Right ventricle myocardium superior (tissue), 1 donor: ENCODE measurements around the gene GPC5. TPM values are rescaled to one million over a fixed set of nuclear protein-coding genes. Genes with fewer than 3 reads are reported as not detected.
"Not testable (repeated sequence)": the region's sequence is repeated elsewhere in the genome, so short reads cannot be mapped to it uniquely, and the experiment has no call there.

ENCODE experiments used
- ATAC-seq: fragments of 200-7000 bp; cut with Tn5 transposase; one replicate; pipeline ENCODE4 v1.9.1; 2020; ENCODE audit warnings: mild to moderate bottlenecking; ENCODE audit not compliant: poor library complexity
- DNase-seq: peaks from one replicate; pipeline ENCODE4 v3.0.0-alpha.2; 2020
- intact Hi-C: fragments of 100-400 bp; cut with DNase I; formaldehyde crosslinking; loops from one replicate; pipeline ENCODE4 v1.11.2; 2022
- total RNA-seq: library from RNA; stranded (reverse); fragmentation: NEBNext Ultra II Directional; extraction: Animal tissue kit (Norgen Biotek cat#: 25700); gene quantifications from one replicate; pipeline ENCODE4 v1.2.1, GENCODE V29; 2021
- donor health status: DM: no; HTN: yes; CAD: no; lungs with severe emphysema.

The GPC5 gene
- total RNA-seq, 1 donor from 2014 or later: 1.4 TPM

- intact Hi-C loops: no loop called here
- ATAC-seq: no peak
- DNase-seq: no peak
Observed at GRCh38 chr13:92221916-92222315, 823.5 kb downstream of the GPC5 start.

- intact Hi-C loops: no loop called here
- DNase-seq (no peak), ATAC-seq (peak; percentile 90)
Observed at GRCh38 chr13:92224052-92224821, 825.8 kb downstream of the GPC5 start.

GRCh38 chr13:92224825-92225224 is 826.4 kb downstream of the GPC5 start:
- DNase-seq (no peak), ATAC-seq (no peak)
- intact Hi-C loops: no loop called here

GRCh38 chr13:92225861-92226260 is 827.4 kb downstream of the GPC5 start:
- intact Hi-C loops: no loop called here
- no peak for ATAC-seq
- no peak for DNase-seq

- ATAC-seq: no peak
- intact Hi-C loops: no loop called here
- DNase-seq: no peak
Observed at GRCh38 chr13:92232871-92233270, 834.5 kb downstream of the GPC5 start.

- intact Hi-C loops: no loop called here
- ATAC-seq (no peak), DNase-seq (no peak)
Observed at GRCh38 chr13:92251671-92252210, 853.3 kb downstream of the GPC5 start.

- DNase-seq (no peak), ATAC-seq (peak; percentile 56)
- intact Hi-C loops: no loop called here
Observed at GRCh38 chr13:92255526-92255925, 857.1 kb downstream of the GPC5 start.

- ATAC-seq (no peak), DNase-seq (no peak)
- intact Hi-C loops: no loop called here
Observed at GRCh38 chr13:92256211-92256610, 857.8 kb downstream of the GPC5 start.

GRCh38 chr13:92259046-92259445 is 860.6 kb downstream of the GPC5 start:
- ATAC-seq: no peak
- intact Hi-C loops: no loop called here

GRCh38 chr13:92259523-92259922 is 861.1 kb downstream of the GPC5 start:
- ATAC-seq (no peak), DNase-seq (no peak)
- intact Hi-C loops: no loop called here

More at GRCh38 chr13:92259046-92259445, 860.6 kb downstream of the GPC5 start:
- no peak for DNase-seq

- ATAC-seq (no peak), DNase-seq (no peak)
- intact Hi-C loops: no loop called here
Observed at GRCh38 chr13:92260363-92260762, 861.9 kb downstream of the GPC5 start.

GRCh38 chr13:92262100-92262788 is 863.8 kb downstream of the GPC5 start:
- intact Hi-C loops: no loop called here
- DNase-seq (no peak), ATAC-seq (no peak)

- ATAC-seq: peak; percentile 59
- no peak for DNase-seq
- intact Hi-C loops: no loop called here
Observed at GRCh38 chr13:92265408-92265807, 867.0 kb downstream of the GPC5 start.

- intact Hi-C loops: no loop called here
- peak; percentile 96 for ATAC-seq
- no peak for DNase-seq
Observed at GRCh38 chr13:92270990-92271389, 872.6 kb downstream of the GPC5 start.

GRCh38 chr13:92272177-92272576 is 873.8 kb downstream of the GPC5 start:
- DNase-seq (no peak), ATAC-seq (no peak)

GRCh38 chr13:92280986-92281385 is 882.6 kb downstream of the GPC5 start:
- intact Hi-C loops, DNase-seq, ATAC-seq: not testable (repeated sequence)

More at GRCh38 chr13:92272177-92272576, 873.8 kb downstream of the GPC5 start:
- intact Hi-C loops: no loop called here

GRCh38 chr13:92290718-92291307 is 892.4 kb downstream of the GPC5 start:
- intact Hi-C loops, DNase-seq, ATAC-seq: not testable (repeated sequence)

- intact Hi-C loops, DNase-seq, ATAC-seq: not testable (repeated sequence)
Observed at GRCh38 chr13:92294533-92294932, 896.1 kb downstream of the GPC5 start.

- ATAC-seq, intact Hi-C loops, DNase-seq: not testable (repeated sequence)
Observed at GRCh38 chr13:92296154-92296671, 897.8 kb downstream of the GPC5 start.
